ENCODE data around the gene GALNT13.

GALNT13 gene

GRCh38 chr2:154375579-154375931 is 503.8 kb downstream of the GALNT13 start:
- DNase-seq (ENCODE audit: low spot score) (no peak), ATAC-seq (ENCODE audit: low read depth) (peak; percentile 48; the same call in 2 of the 3 replicates)
- TF ChIP-seq, protein P1, sequence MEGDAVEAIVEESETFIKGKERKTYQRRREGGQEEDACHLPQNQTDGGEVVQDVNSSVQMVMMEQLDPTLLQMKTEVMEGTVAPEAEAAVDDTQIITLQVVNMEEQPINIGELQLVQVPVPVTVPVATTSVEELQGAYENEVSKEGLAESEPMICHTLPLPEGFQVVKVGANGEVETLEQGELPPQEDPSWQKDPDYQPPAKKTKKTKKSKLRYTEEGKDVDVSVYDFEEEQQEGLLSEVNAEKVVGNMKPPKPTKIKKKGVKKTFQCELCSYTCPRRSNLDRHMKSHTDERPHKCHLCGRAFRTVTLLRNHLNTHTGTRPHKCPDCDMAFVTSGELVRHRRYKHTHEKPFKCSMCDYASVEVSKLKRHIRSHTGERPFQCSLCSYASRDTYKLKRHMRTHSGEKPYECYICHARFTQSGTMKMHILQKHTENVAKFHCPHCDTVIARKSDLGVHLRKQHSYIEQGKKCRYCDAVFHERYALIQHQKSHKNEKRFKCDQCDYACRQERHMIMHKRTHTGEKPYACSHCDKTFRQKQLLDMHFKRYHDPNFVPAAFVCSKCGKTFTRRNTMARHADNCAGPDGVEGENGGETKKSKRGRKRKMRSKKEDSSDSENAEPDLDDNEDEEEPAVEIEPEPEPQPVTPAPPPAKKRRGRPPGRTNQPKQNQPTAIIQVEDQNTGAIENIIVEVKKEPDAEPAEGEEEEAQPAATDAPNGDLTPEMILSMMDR (IDR thresholded peaks at IDR 0.05; ENCODE audit: poor library complexity, severe bottlenecking) = peak; percentile 68
- no peaks in the 10 kb centered on the region for H3K36me3 ChIP-seq (ENCODE audit: low read depth)
- no peaks in the 10 kb centered on the region for H3K9me3 ChIP-seq (ENCODE audit: severe bottlenecking)
- H3K4me3 ChIP-seq (ENCODE audit: severe bottlenecking) = no peak overlapping the region
- H3K4me1 ChIP-seq (ENCODE audit: insufficient read depth, poor library complexity, severe bottlenecking) = no peaks in the 10 kb centered on the region
- H3K27ac ChIP-seq (ENCODE audit: poor library complexity, severe bottlenecking) = no peak overlapping the region
- peaks cover 4% of the 10 kb centered on the region for H3K27me3 ChIP-seq (ENCODE audit: insufficient read depth, poor library complexity, severe bottlenecking)

DNA sequence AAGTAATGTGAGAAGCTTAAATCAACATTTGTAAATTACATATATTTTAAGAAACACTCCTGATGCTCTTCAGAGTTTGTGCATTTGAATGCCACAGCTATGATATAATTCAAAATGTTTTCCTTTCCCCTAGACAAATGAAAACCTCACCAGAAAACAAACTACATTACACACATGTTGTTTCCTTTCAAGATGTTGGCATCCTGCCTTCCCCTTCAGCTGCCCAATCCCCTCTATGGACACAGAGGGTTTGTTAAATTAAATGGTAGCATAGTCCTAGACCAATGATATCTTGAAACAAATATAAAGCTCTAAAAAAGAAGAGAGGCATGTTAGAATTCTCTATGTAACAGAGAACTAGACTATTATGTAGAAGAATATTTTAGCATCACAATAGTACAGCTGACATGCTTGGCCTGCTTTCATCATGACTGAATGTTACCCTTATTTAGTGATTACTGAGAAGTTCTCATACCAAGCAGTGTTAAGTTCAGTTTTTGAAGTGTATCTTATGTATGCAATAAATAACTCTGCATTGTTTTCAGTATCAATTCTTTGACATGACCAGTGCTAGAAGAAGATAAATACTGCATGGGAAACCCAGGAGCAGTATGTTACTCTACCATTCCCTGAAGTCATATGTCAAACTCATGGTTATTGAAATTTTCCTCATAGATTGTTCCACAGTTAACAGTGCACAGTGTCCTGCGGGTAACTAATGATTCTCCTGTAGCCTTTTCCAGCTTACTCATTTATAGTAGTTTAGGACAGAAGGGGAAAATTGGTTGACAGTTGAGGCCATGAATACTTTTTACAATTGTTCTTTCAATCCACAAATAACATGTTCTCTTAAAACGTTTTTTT is 510.4 kb downstream of the GALNT13 start:
- H3K27me3 ChIP-seq (ENCODE audit: insufficient read depth, poor library complexity, severe bottlenecking) = no peaks in the 10 kb centered on the region
- no peak overlapping the region for H3K4me3 ChIP-seq (ENCODE audit: severe bottlenecking)
- no peak for DNase-seq (ENCODE audit: low spot score)
- H3K9me3 ChIP-seq (ENCODE audit: severe bottlenecking) = no peaks in the 10 kb centered on the region
- no peak for ATAC-seq (ENCODE audit: low read depth)
- H3K36me3 ChIP-seq (ENCODE audit: low read depth) = no peaks in the 10 kb centered on the region
- H3K27ac ChIP-seq (ENCODE audit: poor library complexity, severe bottlenecking) = no peak overlapping the region
- TF ChIP-seq, protein P1 (IDR thresholded peaks at IDR 0.05; ENCODE audit: poor library complexity, severe bottlenecking) = no peak
- H3K4me1 ChIP-seq (ENCODE audit: insufficient read depth, poor library complexity, severe bottlenecking) = no peaks in the 10 kb centered on the region

- no peak for ATAC-seq (ENCODE audit: low read depth)
- H3K27ac ChIP-seq (ENCODE audit: poor library complexity, severe bottlenecking) = no peak overlapping the region
- TF ChIP-seq, protein P1 (IDR thresholded peaks at IDR 0.05; ENCODE audit: poor library complexity, severe bottlenecking) = no peak
- DNase-seq (ENCODE audit: low spot score) = no peak
- H3K9me3 ChIP-seq (ENCODE audit: severe bottlenecking) = no peaks in the 10 kb centered on the region
- no peaks in the 10 kb centered on the region for H3K27me3 ChIP-seq (ENCODE audit: insufficient read depth, poor library complexity, severe bottlenecking)
- no peaks in the 10 kb centered on the region for H3K4me1 ChIP-seq (ENCODE audit: insufficient read depth, poor library complexity, severe bottlenecking)
- no peak overlapping the region for H3K4me3 ChIP-seq (ENCODE audit: severe bottlenecking)
- H3K36me3 ChIP-seq (ENCODE audit: low read depth) = no peaks in the 10 kb centered on the region
Observed at GRCh38 chr2:154386186-154386585, 514.5 kb downstream of the GALNT13 start.

DNA sequence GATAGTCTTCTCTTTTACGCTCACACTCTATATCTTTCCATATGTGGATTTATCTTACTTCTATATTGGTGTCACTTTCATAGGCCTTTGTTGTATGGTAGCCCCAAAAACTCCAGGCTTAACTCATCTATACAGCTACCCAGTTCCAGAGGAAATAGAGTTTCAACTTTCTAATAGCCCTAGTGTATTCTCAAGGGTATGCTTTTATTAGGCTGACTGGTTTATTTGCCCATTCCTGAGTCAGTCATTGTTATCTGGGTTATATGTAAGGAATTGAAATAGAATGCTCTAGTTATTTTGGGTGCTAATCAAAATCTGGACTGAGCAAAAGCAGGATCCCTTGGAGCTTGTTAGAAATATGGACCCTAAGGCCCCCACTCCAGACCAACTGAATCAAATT is 519.3 kb downstream of the GALNT13 start:
- TF ChIP-seq, protein P1 (IDR thresholded peaks at IDR 0.05; ENCODE audit: poor library complexity, severe bottlenecking) = no peak
- Histone ChIP-seq H3K36me3 (ENCODE audit: low read depth) (no peaks in the 10 kb centered on the region), H3K27me3 (ENCODE audit: insufficient read depth, poor library complexity, severe bottlenecking) (no peaks in the 10 kb centered on the region), H3K4me3 (ENCODE audit: severe bottlenecking) (no peak overlapping the region), H3K27ac (ENCODE audit: poor library complexity, severe bottlenecking) (no peak overlapping the region), H3K4me1 (ENCODE audit: insufficient read depth, poor library complexity, severe bottlenecking) (no peaks in the 10 kb centered on the region), H3K9me3 (ENCODE audit: severe bottlenecking) (no peaks in the 10 kb centered on the region)
- ATAC-seq (ENCODE audit: low read depth) (no peak), DNase-seq (ENCODE audit: low spot score) (no peak)

DNA sequence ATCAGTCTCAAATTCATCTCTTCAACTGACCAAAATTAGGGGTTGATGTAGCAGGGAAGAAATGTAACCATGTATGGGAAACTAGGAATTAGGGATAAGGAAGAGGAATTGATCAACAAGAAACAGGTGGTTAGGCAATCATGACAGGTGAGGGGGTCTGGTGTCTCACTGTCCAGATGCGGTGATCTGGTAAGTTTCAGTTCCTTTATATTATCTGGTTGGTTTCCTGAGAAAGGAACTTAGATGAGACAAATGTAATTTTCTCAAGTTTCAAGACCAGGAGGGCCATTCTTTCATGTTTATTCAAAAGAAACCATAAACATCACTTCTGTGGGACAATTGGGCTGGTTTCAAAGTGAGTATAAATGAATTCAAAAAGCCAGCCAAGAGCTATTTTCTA is 520.5 kb downstream of the GALNT13 start:
- H3K36me3 ChIP-seq (ENCODE audit: low read depth) = no peaks in the 10 kb centered on the region
- no peak overlapping the region for H3K4me3 ChIP-seq (ENCODE audit: severe bottlenecking)
- TF ChIP-seq, protein P1 (IDR thresholded peaks at IDR 0.05; ENCODE audit: poor library complexity, severe bottlenecking) = no peak
- ATAC-seq (ENCODE audit: low read depth) = no peak
- no peak for DNase-seq (ENCODE audit: low spot score)
- no peak overlapping the region for H3K27ac ChIP-seq (ENCODE audit: poor library complexity, severe bottlenecking)
- H3K9me3 ChIP-seq (ENCODE audit: severe bottlenecking) = no peaks in the 10 kb centered on the region
- H3K4me1 ChIP-seq (ENCODE audit: insufficient read depth, poor library complexity, severe bottlenecking) = no peaks in the 10 kb centered on the region
- H3K27me3 ChIP-seq (ENCODE audit: insufficient read depth, poor library complexity, severe bottlenecking) = no peaks in the 10 kb centered on the region

Measured in RWPE2 (cell line).